ENCODE data around the gene SGK2.
"Not testable (repeated sequence)": the region's sequence is repeated elsewhere in the genome, so short reads cannot be mapped to it uniquely, and the experiment has no call there.

Gene SGK2

DNA sequence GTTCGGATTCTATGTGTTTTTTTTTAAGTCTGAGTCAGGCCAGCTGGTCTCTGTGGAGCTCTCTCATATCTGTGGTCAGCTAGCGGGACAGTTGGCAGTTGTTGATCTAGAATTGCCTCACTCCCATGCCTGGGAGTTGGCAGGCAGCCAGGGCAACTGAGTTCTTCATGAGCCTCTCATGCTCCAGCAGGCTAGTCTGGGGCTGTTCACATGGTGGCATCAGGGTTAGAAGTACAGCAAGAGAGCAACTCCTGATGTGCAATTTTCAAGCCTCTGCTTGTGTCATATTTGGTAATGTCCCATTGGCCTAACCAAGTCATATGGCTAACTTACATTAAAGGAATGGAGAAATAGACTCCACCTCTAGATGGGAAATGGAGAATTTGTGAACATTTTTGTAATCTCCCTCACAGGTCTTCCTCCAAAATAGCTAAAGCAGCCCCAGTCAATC, 25.2 kb downstream of the SGK2 start:
- Histone ChIP-seq H2BK12ac (ENCODE audit: low read length) (no peak overlapping the region), H3K4ac (ENCODE audit: low read depth, low read length) (no peak overlapping the region), H2BK5ac (ENCODE audit: low read depth, low read length, poor library complexity) (no peak overlapping the region), H4K91ac (ENCODE audit: low read depth, low read length) (no peak overlapping the region), H2AFZ (ENCODE audit: insufficient read depth, low read length, poor library complexity) (no peak overlapping the region), H3K14ac (ENCODE audit: low read length) (no peak overlapping the region), H2BK120ac (ENCODE audit: insufficient read depth, low read length, poor library complexity) (no peak overlapping the region), H3K23ac (ENCODE audit: low read length) (no peak overlapping the region), H2AK5ac (ENCODE audit: low read length) (no peak overlapping the region), H4K8ac (ENCODE audit: low read depth, low read length) (no peak overlapping the region), H3K36me3 (ENCODE audit: control insufficient read depth in 1 of 2, insufficient read depth in 2 of 2, low read length in 2 of 2) (no peaks in the 10 kb centered on the region), H3K9me3 (ENCODE audit: insufficient read depth, low read depth, low read length) (no peaks in the 10 kb centered on the region), H4K12ac (ENCODE audit: low read depth, low read length) (no peak overlapping the region), H3K79me1 (ENCODE audit: low read length) (no peaks in the 10 kb centered on the region), H3K27me3 (ENCODE audit: insufficient read depth, low read length) (no peaks in the 10 kb centered on the region), H3K9ac (ENCODE audit: low read length) (no peak overlapping the region), H3K18ac (ENCODE audit: low read length) (no peak overlapping the region), H3K4me2 (ENCODE audit: low read length) (no peak overlapping the region), H3K4me1 (ENCODE audit: control insufficient read depth in 1 of 2, insufficient read depth in 2 of 2, low read length in 2 of 2) (no peaks in the 10 kb centered on the region), H3K27ac (ENCODE audit: low read depth, low read length) (no peak overlapping the region), H3K4me3 (ENCODE audit: low read depth, low read length) (no peak overlapping the region), H3K79me2 (ENCODE audit: control insufficient read depth, insufficient read depth, low read length, poor library complexity) (no peaks in the 10 kb centered on the region)
- no CpG with 5 or more reads among the region's 2 CpGs for WGBS (ENCODE audit: extremely low coverage, insufficient coverage, insufficient read length)
- DNase-seq = peak in 1 of 2 donors; percentile 10

DNA sequence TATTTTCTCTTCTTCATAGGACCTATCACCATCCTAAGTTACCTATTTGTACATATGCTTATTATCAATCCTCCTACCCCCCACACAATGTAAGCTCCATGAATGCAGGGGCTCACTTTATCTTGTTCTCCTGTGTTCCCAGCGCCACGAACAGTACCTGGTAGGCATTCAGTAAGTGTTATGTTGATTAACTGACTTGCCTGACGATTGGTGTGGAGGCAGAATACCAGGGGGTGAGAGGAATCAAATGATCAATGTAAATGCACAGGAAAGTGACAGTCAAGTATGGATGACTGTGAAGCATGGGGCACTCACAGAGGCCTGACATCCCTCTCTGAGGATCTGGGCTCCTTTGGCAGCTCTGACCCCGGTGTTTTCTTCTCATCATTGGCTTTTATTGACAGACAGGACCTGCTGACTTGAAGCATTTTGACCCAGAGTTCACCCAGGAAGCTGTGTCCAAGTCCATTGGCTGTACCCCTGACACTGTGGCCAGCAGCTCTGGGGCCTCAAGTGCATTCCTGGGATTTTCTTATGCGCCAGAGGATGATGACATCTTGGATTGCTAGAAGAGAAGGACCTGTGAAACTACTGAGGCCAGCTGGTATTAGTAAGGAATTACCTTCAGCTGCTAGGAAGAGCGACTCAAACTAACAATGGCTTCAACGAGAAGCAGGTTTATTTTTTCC, 25.8 kb downstream of the SGK2 start:
- H3K79me2 ChIP-seq (ENCODE audit: control insufficient read depth, insufficient read depth, low read length, poor library complexity) = no peaks in the 10 kb centered on the region
- no peak overlapping the region for H3K9ac ChIP-seq (ENCODE audit: low read length)
- H4K91ac ChIP-seq (ENCODE audit: low read depth, low read length) = no peak overlapping the region
- peak in 1 of 2 donors; percentile 12 for DNase-seq
- no peak overlapping the region for H3K23ac ChIP-seq (ENCODE audit: low read length)
- no peaks in the 10 kb centered on the region for H3K36me3 ChIP-seq (ENCODE audit: control insufficient read depth in 1 of 2, insufficient read depth in 2 of 2, low read length in 2 of 2)
- H2BK12ac ChIP-seq (ENCODE audit: low read length) = no peak overlapping the region
- no peak overlapping the region for H3K14ac ChIP-seq (ENCODE audit: low read length)
- H2AK5ac ChIP-seq (ENCODE audit: low read length) = no peak overlapping the region
- no peak overlapping the region for H3K4me3 ChIP-seq (ENCODE audit: low read depth, low read length)
- no peaks in the 10 kb centered on the region for H3K27me3 ChIP-seq (ENCODE audit: insufficient read depth, low read length)
- no CpG with 5 or more reads among the region's 7 CpGs for WGBS (ENCODE audit: extremely low coverage, insufficient coverage, insufficient read length)
- H3K4me1 ChIP-seq (ENCODE audit: control insufficient read depth in 1 of 2, insufficient read depth in 2 of 2, low read length in 2 of 2) = no peaks in the 10 kb centered on the region
- no peak overlapping the region for H2BK5ac ChIP-seq (ENCODE audit: low read depth, low read length, poor library complexity)
- no peaks in the 10 kb centered on the region for H3K9me3 ChIP-seq (ENCODE audit: insufficient read depth, low read depth, low read length)
- H3K79me1 ChIP-seq (ENCODE audit: low read length) = no peaks in the 10 kb centered on the region
- no peak overlapping the region for H4K12ac ChIP-seq (ENCODE audit: low read depth, low read length)
- H3K4me2 ChIP-seq (ENCODE audit: low read length) = no peak overlapping the region
- H3K18ac ChIP-seq (ENCODE audit: low read length) = no peak overlapping the region
- no peak overlapping the region for H4K8ac ChIP-seq (ENCODE audit: low read depth, low read length)
- H2BK120ac ChIP-seq (ENCODE audit: insufficient read depth, low read length, poor library complexity) = no peak overlapping the region
- H3K27ac ChIP-seq (ENCODE audit: low read depth, low read length) = no peak overlapping the region
- no peak overlapping the region for H2AFZ ChIP-seq (ENCODE audit: insufficient read depth, low read length, poor library complexity)
- no peak overlapping the region for H3K4ac ChIP-seq (ENCODE audit: low read depth, low read length)

- Histone ChIP-seq H3K4me2 (ENCODE audit: low read length) (no peak overlapping the region), H3K79me1 (ENCODE audit: low read length) (peaks cover 5% of the 10 kb centered on the region), H3K14ac (ENCODE audit: low read length) (no peak overlapping the region), H4K91ac (ENCODE audit: low read depth, low read length) (no peak overlapping the region), H3K4me3 (ENCODE audit: low read depth, low read length) (no peak overlapping the region), H2BK5ac (ENCODE audit: low read depth, low read length, poor library complexity) (no peak overlapping the region), H2AFZ (ENCODE audit: insufficient read depth, low read length, poor library complexity) (no peak overlapping the region), H2BK12ac (ENCODE audit: low read length) (no peak overlapping the region), H3K27me3 (ENCODE audit: insufficient read depth, low read length) (no peaks in the 10 kb centered on the region), H3K36me3 (ENCODE audit: control insufficient read depth in 1 of 2, insufficient read depth in 2 of 2, low read length in 2 of 2) (no peaks in the 10 kb centered on the region), H3K4ac (ENCODE audit: low read depth, low read length) (no peak overlapping the region), H4K12ac (ENCODE audit: low read depth, low read length) (no peak overlapping the region), H4K8ac (ENCODE audit: low read depth, low read length) (no peak overlapping the region), H3K9ac (ENCODE audit: low read length) (no peak overlapping the region), H3K23ac (ENCODE audit: low read length) (no peak overlapping the region), H2BK120ac (ENCODE audit: insufficient read depth, low read length, poor library complexity) (no peak overlapping the region), H2AK5ac (ENCODE audit: low read length) (no peak overlapping the region), H3K79me2 (ENCODE audit: control insufficient read depth, insufficient read depth, low read length, poor library complexity) (no peaks in the 10 kb centered on the region), H3K4me1 (ENCODE audit: control insufficient read depth in 1 of 2, insufficient read depth in 2 of 2, low read length in 2 of 2) (peaks cover 3 to 4% of the 10 kb centered on the region in 2 experiments), H3K9me3 (ENCODE audit: insufficient read depth, low read depth, low read length) (no peaks in the 10 kb centered on the region), H3K18ac (ENCODE audit: low read length) (no peak overlapping the region), H3K27ac (ENCODE audit: low read depth, low read length) (no peak overlapping the region)
- WGBS (ENCODE audit: extremely low coverage, insufficient coverage, insufficient read length) = no CpG with 5 or more reads among the region's 8 CpGs
- no peak for DNase-seq
These were observed 27.8 kb downstream of the SGK2 start for GRCh38 chr20:43586641-43587040.

GRCh38 chr20:43588526-43588925, 29.7 kb downstream of the SGK2 start:
- not testable (repeated sequence) for H3K4ac ChIP-seq (ENCODE audit: low read depth, low read length); H3K9me3 ChIP-seq (ENCODE audit: insufficient read depth, low read depth, low read length); H4K12ac ChIP-seq (ENCODE audit: low read depth, low read length); H3K23ac ChIP-seq (ENCODE audit: low read length); H3K9ac ChIP-seq (ENCODE audit: low read length); H2AFZ ChIP-seq (ENCODE audit: insufficient read depth, low read length, poor library complexity); H3K4me2 ChIP-seq (ENCODE audit: low read length); H3K27me3 ChIP-seq (ENCODE audit: insufficient read depth, low read length); DNase-seq; H3K36me3 ChIP-seq (ENCODE audit: control insufficient read depth in 1 of 2, insufficient read depth in 2 of 2, low read length in 2 of 2); H3K79me2 ChIP-seq (ENCODE audit: control insufficient read depth, insufficient read depth, low read length, poor library complexity); H3K18ac ChIP-seq (ENCODE audit: low read length); H2BK120ac ChIP-seq (ENCODE audit: insufficient read depth, low read length, poor library complexity); H4K8ac ChIP-seq (ENCODE audit: low read depth, low read length); H3K14ac ChIP-seq (ENCODE audit: low read length); H2BK5ac ChIP-seq (ENCODE audit: low read depth, low read length, poor library complexity); H3K27ac ChIP-seq (ENCODE audit: low read depth, low read length); H3K4me3 ChIP-seq (ENCODE audit: low read depth, low read length); H3K79me1 ChIP-seq (ENCODE audit: low read length); H4K91ac ChIP-seq (ENCODE audit: low read depth, low read length); H2AK5ac ChIP-seq (ENCODE audit: low read length); H3K4me1 ChIP-seq (ENCODE audit: control insufficient read depth in 1 of 2, insufficient read depth in 2 of 2, low read length in 2 of 2); H2BK12ac ChIP-seq (ENCODE audit: low read length)
- WGBS (ENCODE audit: extremely low coverage, insufficient coverage, insufficient read length) = no CpG with 5 or more reads among the region's 10 CpGs
